Endothelial cell of umbilical vein (primary cell): ENCODE data around the gene PIP4K2C.

ENCODE experiments used
- EZH2 ChIP-seq: IDR thresholded peaks from 2 replicates; pipeline ENCODE4 v1.6.1; 2012; ENCODE audit warnings: borderline replicate concordance, low read depth, mild to moderate bottlenecking, moderate library complexity, low read length, inconsistent platforms; ENCODE audit not compliant: severe bottlenecking
- FOS ChIP-seq: IDR thresholded peaks from 2 replicates; pipeline ENCODE4 v1.6.1; 2011; ENCODE audit warnings: mild to moderate bottlenecking, low read length, moderate library complexity, borderline replicate concordance; ENCODE audit not compliant: insufficient read depth
- MYC ChIP-seq: IDR thresholded peaks from one replicate; pipeline ENCODE4 v1.6.1; 2011; ENCODE audit warnings: mild to moderate bottlenecking, low read depth, low read length
- POLR2A ChIP-seq: IDR thresholded peaks from 2 replicates; pipeline ENCODE4 v1.6.1; 2012; ENCODE audit warnings: low read depth, mild to moderate bottlenecking, control low read depth, low read length
- POLR2AphosphoS5 ChIP-seq: IDR thresholded peaks from 2 replicates; pipeline ENCODE4 v1.6.1; 2012; ENCODE audit warnings: low read depth, mild to moderate bottlenecking, control low read depth, low read length, moderate library complexity; ENCODE audit not compliant: insufficient read depth
- TF ChIP-seq, protein P1 (sequence below), 2 donors: IDR thresholded peaks; 1 replicate in 1 of 2; 2 replicates in 1 of 2; pipeline ENCODE4 v1.5.1; 2011; ENCODE audit warnings: low read length in 2 of 2, mild to moderate bottlenecking in 2 of 2, moderate library complexity in 2 of 2, control low read depth in 1 of 2, inconsistent platforms in 1 of 2, low read depth in 1 of 2; ENCODE audit not compliant: insufficient read depth in 1 of 2; ENCODE audit errors: extremely low read depth in 1 of 2
- TF ChIP-seq, protein P2 (sequence below): IDR thresholded peaks from 2 replicates; pipeline ENCODE4 v1.6.1; 2011; ENCODE audit not compliant: insufficient read depth, insufficient read length

DNA sequence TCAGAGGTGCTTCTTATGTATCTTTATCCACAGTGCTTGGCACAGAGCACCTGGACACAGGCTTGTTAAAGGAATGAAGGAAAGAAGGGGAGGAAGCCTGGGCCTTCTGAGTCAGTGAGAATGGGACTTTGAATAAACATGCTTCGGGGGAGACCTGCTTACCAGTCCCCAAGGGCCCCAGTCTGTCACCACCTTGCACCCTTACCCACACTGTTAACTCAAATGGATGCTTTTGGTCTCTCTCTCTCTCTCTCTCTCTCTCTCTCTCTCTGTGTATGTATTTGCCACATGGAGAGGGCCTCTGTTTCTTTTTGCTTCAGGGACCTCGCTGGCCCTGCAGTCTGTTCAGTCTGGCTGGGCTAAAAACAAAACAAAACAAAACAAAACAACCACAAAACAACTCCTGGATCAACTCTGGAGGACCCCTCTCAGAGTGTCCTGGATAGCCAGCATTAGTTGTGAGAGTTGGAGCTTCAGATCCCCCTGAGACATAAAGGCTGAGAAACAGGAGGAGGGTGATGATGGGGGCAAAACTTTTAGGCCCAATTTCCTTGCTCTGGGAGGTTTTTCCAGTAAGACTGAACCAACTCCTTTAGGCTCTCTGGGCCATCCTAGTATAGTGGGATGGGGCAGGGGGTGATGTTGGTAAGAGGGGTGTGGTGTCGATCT is 39.2 kb upstream of the PIP4K2C start:
- TF ChIP-seq POLR2A (no peak), EZH2 (no peak), FOS (no peak), POLR2AphosphoS5 (no peak), MYC (no peak)
- TF ChIP-seq, protein P1, sequence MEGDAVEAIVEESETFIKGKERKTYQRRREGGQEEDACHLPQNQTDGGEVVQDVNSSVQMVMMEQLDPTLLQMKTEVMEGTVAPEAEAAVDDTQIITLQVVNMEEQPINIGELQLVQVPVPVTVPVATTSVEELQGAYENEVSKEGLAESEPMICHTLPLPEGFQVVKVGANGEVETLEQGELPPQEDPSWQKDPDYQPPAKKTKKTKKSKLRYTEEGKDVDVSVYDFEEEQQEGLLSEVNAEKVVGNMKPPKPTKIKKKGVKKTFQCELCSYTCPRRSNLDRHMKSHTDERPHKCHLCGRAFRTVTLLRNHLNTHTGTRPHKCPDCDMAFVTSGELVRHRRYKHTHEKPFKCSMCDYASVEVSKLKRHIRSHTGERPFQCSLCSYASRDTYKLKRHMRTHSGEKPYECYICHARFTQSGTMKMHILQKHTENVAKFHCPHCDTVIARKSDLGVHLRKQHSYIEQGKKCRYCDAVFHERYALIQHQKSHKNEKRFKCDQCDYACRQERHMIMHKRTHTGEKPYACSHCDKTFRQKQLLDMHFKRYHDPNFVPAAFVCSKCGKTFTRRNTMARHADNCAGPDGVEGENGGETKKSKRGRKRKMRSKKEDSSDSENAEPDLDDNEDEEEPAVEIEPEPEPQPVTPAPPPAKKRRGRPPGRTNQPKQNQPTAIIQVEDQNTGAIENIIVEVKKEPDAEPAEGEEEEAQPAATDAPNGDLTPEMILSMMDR (IDR thresholded peaks at IDR 0.05; ENCODE audit: extremely low read depth in 1 of 2, insufficient read depth in 1 of 2, low read depth in 1 of 2, low read length in 2 of 2) = no peak
- TF ChIP-seq, protein P2, sequence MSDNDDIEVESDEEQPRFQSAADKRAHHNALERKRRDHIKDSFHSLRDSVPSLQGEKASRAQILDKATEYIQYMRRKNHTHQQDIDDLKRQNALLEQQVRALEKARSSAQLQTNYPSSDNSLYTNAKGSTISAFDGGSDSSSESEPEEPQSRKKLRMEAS = no peak
